Inferior parietal cortex (tissue), 1 donor: ENCODE data around the gene NME4.
"Not testable (repeated sequence)": the region's sequence is repeated elsewhere in the genome, so short reads cannot be mapped to it uniquely, and the experiment has no call there.

Source experiments
- DNase-seq: peaks from one replicate; pipeline ENCODE4 v3.0.0-alpha.2; 2016; ENCODE audit errors: extremely low spot score

The NME4 gene

GRCh38 chr16:397135-397661 lies at the start of gene NME4:
Gene NME4 (plus strand): TSS chr16:397199. CDS start chr16:397223, 24 bp downstream.
- no peak for DNase-seq

GRCh38 chr16:347203-347602 lies 49.8 kb upstream of the NME4 start:
- DNase-seq: no peak

GRCh38 chr16:348495-348894 lies 48.5 kb upstream of the NME4 start:
- DNase-seq: not testable (repeated sequence)

GRCh38 chr16:349211-349610 lies 47.8 kb upstream of the NME4 start:
- no peak for DNase-seq

GRCh38 chr16:350203-350602 lies 46.8 kb upstream of the NME4 start:
- DNase-seq: no peak

GRCh38 chr16:351804-352520 lies 45.0 kb upstream of the NME4 start:
- DNase-seq: no peak

- peak; percentile 76 for DNase-seq
Observed at GRCh38 chr16:352547-353403, 44.2 kb upstream of the NME4 start, which contains the start of gene AXIN1. Gene AXIN1 (minus strand): TSS chr16:352723. CDS start chr16:347025, 5,698 bp downstream.

- DNase-seq: no peak
Observed at GRCh38 chr16:353404-354290, 43.4 kb upstream of the NME4 start.

- no peak for DNase-seq
Observed at GRCh38 chr16:354291-354881, 42.6 kb upstream of the NME4 start.

GRCh38 chr16:354971-355461 lies 42.0 kb upstream of the NME4 start:
- no peak for DNase-seq

GRCh38 chr16:356741-357140 lies 40.3 kb upstream of the NME4 start:
- no peak for DNase-seq

GRCh38 chr16:359067-359763 lies 37.8 kb upstream of the NME4 start:
- no peak for DNase-seq

GRCh38 chr16:359871-360697 lies 36.9 kb upstream of the NME4 start:
- no peak for DNase-seq

- no peak for DNase-seq
Observed at GRCh38 chr16:360698-361336, 36.2 kb upstream of the NME4 start.

GRCh38 chr16:361341-361871 lies 35.6 kb upstream of the NME4 start:
- peak; percentile 22 for DNase-seq

GRCh38 chr16:361872-362701 lies 34.9 kb upstream of the NME4 start:
- DNase-seq: peak; percentile 74

GRCh38 chr16:362702-362999 lies 34.3 kb upstream of the NME4 start:
- DNase-seq: not testable (repeated sequence)
